Measurements from ENCODE around the gene TDRD9. TPM values are rescaled to one million over a fixed set of nuclear protein-coding genes. Genes with fewer than 3 reads are reported as not detected.

The TDRD9 gene
- total and polyA plus RNA-seq, 7 experiments from 2014 or later = 0.16 to 6.4 (median 0.43) TPM; not detected in 1

- POLR2A ChIA-PET = no interaction called here
- Histone ChIP-seq H3K4me1 (ENCODE audit: control insufficient read depth in 2 of 2, insufficient read depth in 2 of 2, low read length in 2 of 2) (no peaks in the 10 kb centered on the region), H3K9me3 (ENCODE audit: control insufficient read depth in 2 of 3, low read length in 3 of 3) (no peaks in the 10 kb centered on the region), H3K27me3 (ENCODE audit: control insufficient read depth in 2 of 2, insufficient read depth in 2 of 2, low read length in 2 of 2) (no peaks in the 10 kb centered on the region), H3K4me3 (ENCODE audit: low read length) (no peak overlapping the region), H3K36me3 (ENCODE audit: control insufficient read depth in 2 of 3, insufficient read depth in 3 of 3, low read length in 3 of 3) (no peaks in the 10 kb centered on the region), H3K27ac (ENCODE audit: low read depth, low read length) (no peak overlapping the region)
- Mint-ChIP-seq H3K4me3 (no peak overlapping the region), H3K36me3 (no peaks in the 10 kb centered on the region), H3K4me1 (peaks cover 0 to 1% (median 0%) of the 10 kb centered on the region in 7 donors), H3K27me3 (peaks cover 0 to 12% (median 5%) of the 10 kb centered on the region in 5 donors), H3K9me3 (no peaks in the 10 kb centered on the region), H3K27ac (no peak overlapping the region)
- ATAC-seq = no peak
- intact Hi-C loops (cut with micrococcal nuclease) = no loop called here
- no peak for DNase-seq
- CTCF ChIA-PET = interaction anchor here (0.8 kb wide), 1 partner anchor 15 kb away, joined by 4 read pairs; no protein-coding TSS in a partner anchor
Measured at GRCh38 chr14:104003616-104004015, 75.4 kb downstream of the TDRD9 start.

GRCh38 chr14:104004849-104005248 lies 76.6 kb downstream of the TDRD9 start:
- no peaks in the 10 kb centered on the region for H3K9me3 Mint-ChIP-seq
- no peak overlapping the region for H3K4me3 ChIP-seq (ENCODE audit: low read length)
- intact Hi-C loops (cut with micrococcal nuclease) = no loop called here
- ATAC-seq = no peak
- peaks cover 0 to 1% (median 0%) of the 10 kb centered on the region in 7 donors for H3K4me1 Mint-ChIP-seq
- H3K9me3 ChIP-seq (ENCODE audit: control insufficient read depth in 2 of 3, low read length in 3 of 3) = no peaks in the 10 kb centered on the region
- H3K27ac ChIP-seq (ENCODE audit: low read depth, low read length) = no peak overlapping the region
- POLR2A ChIA-PET = no interaction called here
- no peak for DNase-seq
- H3K27me3 Mint-ChIP-seq = peaks cover 0 to 12% (median 5%) of the 10 kb centered on the region in 5 donors
- CTCF ChIA-PET = no interaction called here
- no peaks in the 10 kb centered on the region for H3K36me3 ChIP-seq (ENCODE audit: control insufficient read depth in 2 of 3, insufficient read depth in 3 of 3, low read length in 3 of 3)
- H3K27ac Mint-ChIP-seq = no peak overlapping the region
- no peaks in the 10 kb centered on the region for H3K27me3 ChIP-seq (ENCODE audit: control insufficient read depth in 2 of 2, insufficient read depth in 2 of 2, low read length in 2 of 2)
- no peaks in the 10 kb centered on the region for H3K36me3 Mint-ChIP-seq
- no peak overlapping the region for H3K4me3 Mint-ChIP-seq
- no peaks in the 10 kb centered on the region for H3K4me1 ChIP-seq (ENCODE audit: control insufficient read depth in 2 of 2, insufficient read depth in 2 of 2, low read length in 2 of 2)

DNA sequence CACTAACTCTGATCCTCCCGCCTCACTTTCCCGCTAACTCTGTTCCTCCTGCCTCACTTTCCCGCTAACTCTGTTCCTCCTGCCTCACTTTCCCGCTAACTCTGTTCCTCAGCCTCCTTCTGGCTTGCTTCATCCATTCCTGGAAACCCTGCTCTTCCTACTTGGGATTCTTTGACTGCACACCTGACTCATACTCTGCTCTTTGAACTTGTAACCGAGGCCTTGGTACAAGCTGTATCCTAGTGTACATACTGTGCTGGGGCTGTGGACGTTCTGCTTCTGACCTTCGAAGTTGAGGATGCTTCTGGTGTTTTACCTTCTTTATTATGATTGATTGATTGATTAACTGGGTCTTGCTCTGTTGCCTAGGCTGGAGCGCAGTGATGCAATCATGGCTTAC lies 77.2 kb downstream of the TDRD9 start:
- no peak overlapping the region for H3K27ac ChIP-seq (ENCODE audit: low read depth, low read length)
- H3K4me1 ChIP-seq (ENCODE audit: control insufficient read depth in 2 of 2, insufficient read depth in 2 of 2, low read length in 2 of 2) = no peaks in the 10 kb centered on the region
- peaks cover 0 to 1% (median 0%) of the 10 kb centered on the region in 7 donors for H3K4me1 Mint-ChIP-seq
- no peaks in the 10 kb centered on the region for H3K27me3 ChIP-seq (ENCODE audit: control insufficient read depth in 2 of 2, insufficient read depth in 2 of 2, low read length in 2 of 2)
- ChIA-PET CTCF (no interaction called here), POLR2A (no interaction called here)
- no peak for ATAC-seq
- intact Hi-C loops (cut with micrococcal nuclease) = no loop called here
- H3K36me3 Mint-ChIP-seq = no peaks in the 10 kb centered on the region
- no peak overlapping the region for H3K4me3 Mint-ChIP-seq
- no peak for DNase-seq
- H3K4me3 ChIP-seq (ENCODE audit: low read length) = no peak overlapping the region
- peaks cover 0 to 12% (median 5%) of the 10 kb centered on the region in 5 donors for H3K27me3 Mint-ChIP-seq
- H3K36me3 ChIP-seq (ENCODE audit: control insufficient read depth in 2 of 3, insufficient read depth in 3 of 3, low read length in 3 of 3) = no peaks in the 10 kb centered on the region
- no peak overlapping the region for H3K27ac Mint-ChIP-seq
- no peaks in the 10 kb centered on the region for H3K9me3 Mint-ChIP-seq
- H3K9me3 ChIP-seq (ENCODE audit: control insufficient read depth in 2 of 3, low read length in 3 of 3) = no peaks in the 10 kb centered on the region

DNA sequence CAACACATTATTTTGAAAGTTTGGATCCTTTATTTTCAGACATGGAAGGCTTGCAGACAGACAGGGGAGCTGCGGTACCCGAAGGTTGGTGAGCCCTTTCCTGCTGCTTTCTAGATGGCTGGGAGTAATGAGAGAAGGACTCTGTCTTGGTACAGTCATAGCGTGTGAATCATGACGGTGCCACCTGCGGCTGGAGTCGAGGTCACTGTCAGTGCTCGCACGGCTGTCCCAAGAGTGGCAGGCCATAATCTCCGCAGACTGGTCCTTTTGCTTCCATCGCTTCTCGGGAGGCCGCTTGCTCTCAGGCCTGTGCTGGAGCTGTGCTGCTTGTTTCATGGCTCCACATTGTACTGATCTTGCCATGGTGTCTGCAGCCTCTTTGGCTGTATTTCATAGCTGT lies 78.9 kb downstream of the TDRD9 start:
- intact Hi-C loops (cut with micrococcal nuclease) = no loop called here
- Mint-ChIP-seq H3K27me3 (peaks cover 0 to 12% (median 5%) of the 10 kb centered on the region in 5 donors), H3K4me3 (no peak overlapping the region), H3K36me3 (no peaks in the 10 kb centered on the region), H3K4me1 (no peaks in the 10 kb centered on the region), H3K9me3 (no peaks in the 10 kb centered on the region), H3K27ac (no peak overlapping the region)
- CTCF ChIA-PET = no interaction called here
- no peak for DNase-seq
- POLR2A ChIA-PET = no interaction called here
- Histone ChIP-seq H3K4me1 (ENCODE audit: control insufficient read depth in 2 of 2, insufficient read depth in 2 of 2, low read length in 2 of 2) (no peaks in the 10 kb centered on the region), H3K4me3 (ENCODE audit: low read length) (no peak overlapping the region), H3K27me3 (ENCODE audit: control insufficient read depth in 2 of 2, insufficient read depth in 2 of 2, low read length in 2 of 2) (no peaks in the 10 kb centered on the region), H3K36me3 (ENCODE audit: control insufficient read depth in 2 of 3, insufficient read depth in 3 of 3, low read length in 3 of 3) (no peaks in the 10 kb centered on the region), H3K27ac (ENCODE audit: low read depth, low read length) (no peak overlapping the region), H3K9me3 (ENCODE audit: control insufficient read depth in 2 of 3, low read length in 3 of 3) (no peaks in the 10 kb centered on the region)
- no peak for ATAC-seq

GRCh38 chr14:104009297-104009696 lies 81.0 kb downstream of the TDRD9 start:
- Mint-ChIP-seq H3K4me3 (no peak overlapping the region), H3K4me1 (no peaks in the 10 kb centered on the region), H3K36me3 (no peaks in the 10 kb centered on the region), H3K27ac (no peak overlapping the region), H3K9me3 (no peaks in the 10 kb centered on the region), H3K27me3 (peaks cover 0 to 12% (median 5%) of the 10 kb centered on the region in 5 donors)
- no peak overlapping the region for H3K4me3 ChIP-seq (ENCODE audit: low read length)
- intact Hi-C loops (cut with micrococcal nuclease) = no loop called here
- CTCF ChIA-PET = no interaction called here
- H3K27ac ChIP-seq (ENCODE audit: low read depth, low read length) = no peak overlapping the region
- no peak for ATAC-seq
- H3K4me1 ChIP-seq (ENCODE audit: control insufficient read depth in 2 of 2, insufficient read depth in 2 of 2, low read length in 2 of 2) = no peaks in the 10 kb centered on the region
- no peaks in the 10 kb centered on the region for H3K27me3 ChIP-seq (ENCODE audit: control insufficient read depth in 2 of 2, insufficient read depth in 2 of 2, low read length in 2 of 2)
- no peaks in the 10 kb centered on the region for H3K36me3 ChIP-seq (ENCODE audit: control insufficient read depth in 2 of 3, insufficient read depth in 3 of 3, low read length in 3 of 3)
- no peaks in the 10 kb centered on the region for H3K9me3 ChIP-seq (ENCODE audit: control insufficient read depth in 2 of 3, low read length in 3 of 3)
- POLR2A ChIA-PET = interaction anchor here (0.6 kb wide), 1 partner anchor 740 kb away, joined by 3 read pairs; no protein-coding TSS in a partner anchor
- DNase-seq = no peak

- Mint-ChIP-seq H3K27ac (no peak overlapping the region), H3K4me3 (no peak overlapping the region), H3K9me3 (no peaks in the 10 kb centered on the region), H3K36me3 (peaks cover 0 to 4% (median 0%) of the 10 kb centered on the region in 5 donors), H3K4me1 (no peaks in the 10 kb centered on the region), H3K27me3 (peaks cover 0 to 11% (median 6%) of the 10 kb centered on the region in 5 donors)
- H3K27ac ChIP-seq (ENCODE audit: low read depth, low read length) = no peak overlapping the region
- H3K4me3 ChIP-seq (ENCODE audit: low read length) = no peak overlapping the region
- no peaks in the 10 kb centered on the region for H3K27me3 ChIP-seq (ENCODE audit: control insufficient read depth in 2 of 2, insufficient read depth in 2 of 2, low read length in 2 of 2)
- H3K4me1 ChIP-seq (ENCODE audit: control insufficient read depth in 2 of 2, insufficient read depth in 2 of 2, low read length in 2 of 2) = no peaks in the 10 kb centered on the region
- ChIA-PET CTCF (no interaction called here), POLR2A (no interaction called here)
- H3K36me3 ChIP-seq (ENCODE audit: control insufficient read depth in 2 of 3, insufficient read depth in 3 of 3, low read length in 3 of 3) = no peaks in the 10 kb centered on the region
- intact Hi-C loops (cut with micrococcal nuclease) = no loop called here
- DNase-seq (no peak), ATAC-seq (no peak)
- H3K9me3 ChIP-seq (ENCODE audit: control insufficient read depth in 2 of 3, low read length in 3 of 3) = no peaks in the 10 kb centered on the region
Measured at GRCh38 chr14:104011824-104012517, 83.7 kb downstream of the TDRD9 start.

- intact Hi-C loops (cut with micrococcal nuclease) = no loop called here
- no peaks in the 10 kb centered on the region for H3K4me1 Mint-ChIP-seq
- ATAC-seq (no peak), DNase-seq (no peak)
- CTCF ChIA-PET = no interaction called here
- no peaks in the 10 kb centered on the region for H3K9me3 ChIP-seq (ENCODE audit: control insufficient read depth in 2 of 3, low read length in 3 of 3)
- H3K4me3 ChIP-seq (ENCODE audit: low read length) = no peak overlapping the region
- H3K36me3 ChIP-seq (ENCODE audit: control insufficient read depth in 2 of 3, insufficient read depth in 3 of 3, low read length in 3 of 3) = no peaks in the 10 kb centered on the region
- H3K27ac ChIP-seq (ENCODE audit: low read depth, low read length) = no peak overlapping the region
- H3K27me3 Mint-ChIP-seq = peaks cover 6 to 24% (median 15%) of the 10 kb centered on the region in 5 donors
- no peaks in the 10 kb centered on the region for H3K9me3 Mint-ChIP-seq
- H3K36me3 Mint-ChIP-seq = peaks cover 0 to 4% (median 0%) of the 10 kb centered on the region in 5 donors
- no peaks in the 10 kb centered on the region for H3K27me3 ChIP-seq (ENCODE audit: control insufficient read depth in 2 of 2, insufficient read depth in 2 of 2, low read length in 2 of 2)
- POLR2A ChIA-PET = no interaction called here
- no peak overlapping the region for H3K4me3 Mint-ChIP-seq
- H3K4me1 ChIP-seq (ENCODE audit: control insufficient read depth in 2 of 2, insufficient read depth in 2 of 2, low read length in 2 of 2) = no peaks in the 10 kb centered on the region
- no peak overlapping the region for H3K27ac Mint-ChIP-seq
Measured at GRCh38 chr14:104014764-104015163, 86.5 kb downstream of the TDRD9 start.

Measured in naive thymus-derived CD4-positive, alpha-beta T cell (primary cell).